HG02610 (cell line): ENCODE measurements around the gene MAPKBP1.

ENCODE experiments used
- ATAC-seq: cut with Tn5 transposase; IDR thresholded peaks from one replicate; pipeline ENCODE4 v1.9.1; 2021; ENCODE audit warnings: mild to moderate bottlenecking, moderate library complexity; ENCODE audit not compliant: unreplicated experiment

MAPKBP1 gene

GRCh38 chr15:41866263-41866703, 92.0 kb downstream of the MAPKBP1 start:
- no peak for ATAC-seq

GRCh38 chr15:41866872-41867579, 92.7 kb downstream of the MAPKBP1 start:
- ATAC-seq: no peak

GRCh38 chr15:41868321-41868720, 94.0 kb downstream of the MAPKBP1 start:
- ATAC-seq: no peak

GRCh38 chr15:41869770-41870688, 95.7 kb downstream of the MAPKBP1 start:
- ATAC-seq: no peak

GRCh38 chr15:41870689-41871081, 96.4 kb downstream of the MAPKBP1 start:
- ATAC-seq: no peak

- ATAC-seq: no peak
Measured at GRCh38 chr15:41871175-41871905, 97.1 kb downstream of the MAPKBP1 start.

GRCh38 chr15:41872166-41872747, 98.0 kb downstream of the MAPKBP1 start:
- no peak for ATAC-seq

GRCh38 chr15:41873711-41874110, 99.4 kb downstream of the MAPKBP1 start:
- no peak for ATAC-seq

- no peak for ATAC-seq
Measured at GRCh38 chr15:41874736-41875135, 100.5 kb downstream of the MAPKBP1 start.

- no peak for ATAC-seq
Measured at GRCh38 chr15:41876007-41876406, 101.7 kb downstream of the MAPKBP1 start.

- ATAC-seq: no peak
Measured at GRCh38 chr15:41876689-41877088, 102.4 kb downstream of the MAPKBP1 start.
